GM10266 (cell line): ENCODE results near the gene CPA5.

Experiments
- DNase-seq: peaks from one replicate; pipeline ENCODE4 v3.0.0; 2012; ENCODE audit errors: extremely low spot score
- TF ChIP-seq, protein P1 (sequence below): IDR thresholded peaks from 2 replicates; pipeline ENCODE4 v1.5.1; 2012; ENCODE audit warnings: mild to moderate bottlenecking, low read depth; ENCODE audit not compliant: control insufficient read depth, insufficient read depth; ENCODE audit errors: missing control alignments

CPA5 gene

DNA sequence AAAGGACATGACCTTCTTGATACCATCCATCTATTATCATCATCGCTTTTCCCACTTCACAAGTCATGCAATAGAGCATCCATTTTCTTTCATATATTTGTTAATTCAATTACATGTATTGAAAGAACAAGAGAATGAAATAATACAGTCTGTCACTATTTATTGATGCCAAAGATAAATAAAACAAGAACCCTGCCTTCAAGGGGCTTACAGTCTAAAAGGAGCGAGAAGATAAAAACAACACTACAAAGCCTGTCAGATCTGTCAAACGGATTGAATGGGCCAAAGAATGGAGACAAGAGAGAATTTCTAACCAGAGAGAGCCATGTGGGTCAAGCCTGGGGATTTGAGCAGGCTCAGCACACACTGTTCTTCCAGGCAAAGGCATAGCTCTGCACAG, 15.9 kb downstream of the CPA5 start:
- TF ChIP-seq, protein P1, sequence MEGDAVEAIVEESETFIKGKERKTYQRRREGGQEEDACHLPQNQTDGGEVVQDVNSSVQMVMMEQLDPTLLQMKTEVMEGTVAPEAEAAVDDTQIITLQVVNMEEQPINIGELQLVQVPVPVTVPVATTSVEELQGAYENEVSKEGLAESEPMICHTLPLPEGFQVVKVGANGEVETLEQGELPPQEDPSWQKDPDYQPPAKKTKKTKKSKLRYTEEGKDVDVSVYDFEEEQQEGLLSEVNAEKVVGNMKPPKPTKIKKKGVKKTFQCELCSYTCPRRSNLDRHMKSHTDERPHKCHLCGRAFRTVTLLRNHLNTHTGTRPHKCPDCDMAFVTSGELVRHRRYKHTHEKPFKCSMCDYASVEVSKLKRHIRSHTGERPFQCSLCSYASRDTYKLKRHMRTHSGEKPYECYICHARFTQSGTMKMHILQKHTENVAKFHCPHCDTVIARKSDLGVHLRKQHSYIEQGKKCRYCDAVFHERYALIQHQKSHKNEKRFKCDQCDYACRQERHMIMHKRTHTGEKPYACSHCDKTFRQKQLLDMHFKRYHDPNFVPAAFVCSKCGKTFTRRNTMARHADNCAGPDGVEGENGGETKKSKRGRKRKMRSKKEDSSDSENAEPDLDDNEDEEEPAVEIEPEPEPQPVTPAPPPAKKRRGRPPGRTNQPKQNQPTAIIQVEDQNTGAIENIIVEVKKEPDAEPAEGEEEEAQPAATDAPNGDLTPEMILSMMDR: no peak
- DNase-seq: no peak

- no peak for DNase-seq
- TF ChIP-seq, protein P1: no peak
Measured at GRCh38 chr7:130361681-130362080, 17.1 kb downstream of the CPA5 start.

DNA sequence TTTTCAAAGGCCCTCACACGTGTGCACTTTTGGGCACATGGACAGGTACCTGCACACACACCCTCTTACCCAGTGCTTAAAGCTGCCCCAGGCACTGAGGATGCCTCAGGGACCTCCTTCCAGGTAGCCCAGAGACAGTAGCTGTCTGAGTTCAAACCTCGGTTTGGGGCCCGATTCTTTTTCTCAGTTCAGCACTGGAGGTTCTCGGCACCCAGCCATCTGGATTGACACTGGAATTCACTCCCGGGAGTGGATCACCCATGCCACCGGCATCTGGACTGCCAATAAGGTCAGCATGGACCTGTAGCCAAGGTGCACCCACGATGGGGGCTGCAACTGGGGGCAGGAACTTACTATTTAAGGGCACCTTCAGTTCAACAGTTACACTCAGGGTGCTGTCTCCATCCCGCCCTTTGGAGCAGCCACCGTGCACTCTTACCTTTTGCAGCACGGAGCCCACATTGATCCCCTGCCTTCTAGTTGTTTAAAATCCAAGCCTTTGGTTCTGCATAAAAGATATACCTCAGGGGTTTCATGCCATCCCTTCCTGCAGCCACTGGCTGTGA, 17.7 kb downstream of the CPA5 start:
- TF ChIP-seq, protein P1: no peak
- DNase-seq: no peak

DNA sequence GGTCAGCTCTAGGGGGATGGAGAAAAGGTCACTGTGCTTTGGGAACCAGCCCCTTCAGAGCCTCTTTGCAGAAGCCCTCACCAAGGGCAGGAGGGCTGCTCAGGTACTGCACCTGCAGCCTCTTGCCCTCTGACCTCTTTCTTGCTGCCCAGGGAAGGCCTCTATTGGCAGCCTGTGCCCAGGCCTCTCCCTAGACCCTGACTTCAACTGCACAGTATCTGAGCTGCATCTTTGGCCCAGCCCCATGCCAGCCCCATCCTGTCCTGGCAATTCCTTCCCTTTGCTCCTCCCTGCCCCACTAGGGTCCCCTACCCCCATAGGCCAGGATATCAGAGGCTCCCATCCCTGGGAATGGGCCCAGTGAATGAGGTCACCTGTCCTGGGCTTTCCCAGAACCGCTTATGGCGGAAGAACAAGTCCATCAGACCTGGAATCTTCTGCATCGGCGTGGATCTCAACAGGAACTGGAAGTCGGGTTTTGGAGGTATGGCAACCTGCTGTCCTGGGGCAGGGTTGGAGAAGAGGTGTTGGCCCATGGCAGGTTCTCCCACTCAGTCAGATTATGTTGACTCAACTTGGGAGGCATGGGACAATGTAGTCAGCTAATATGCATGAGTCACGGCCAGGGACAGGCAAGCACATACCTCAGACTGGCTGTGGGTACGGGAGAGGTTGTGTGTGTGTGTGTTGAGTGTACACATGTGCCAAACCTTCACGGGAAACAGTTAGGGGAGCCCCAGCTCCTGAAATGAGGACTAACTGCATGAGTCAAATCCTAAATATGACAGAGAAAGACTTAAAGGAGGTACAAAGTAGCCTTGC, 18.6 kb downstream of the CPA5 start:
- TF ChIP-seq, protein P1: no peak
- peak; percentile 32 for DNase-seq

DNA sequence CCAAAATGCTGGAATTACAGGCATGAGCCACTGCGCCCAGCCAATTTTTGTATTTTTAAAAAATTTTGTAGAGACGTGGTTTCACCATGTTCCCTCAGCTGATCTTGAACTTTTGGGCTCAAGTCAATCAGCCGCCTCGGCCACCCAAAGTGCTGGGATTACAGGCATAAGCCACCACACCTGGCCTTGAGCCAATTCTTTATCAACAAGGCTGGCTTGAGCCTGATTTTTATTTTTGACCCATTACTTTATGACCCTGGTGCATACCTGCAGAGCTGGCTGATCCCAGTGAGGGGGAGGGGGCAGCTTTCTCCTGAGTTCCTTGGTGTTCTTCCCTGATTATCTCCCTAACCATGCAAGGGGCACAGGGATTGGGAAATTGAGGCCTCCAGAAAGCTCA, 19.8 kb downstream of the CPA5 start:
- no peak for DNase-seq

GRCh38 chr7:130365088-130365487, 20.5 kb downstream of the CPA5 start:
- DNase-seq: no peak
- TF ChIP-seq, protein P1: no peak

More for the DNA sequence above, 19.8 kb downstream of the CPA5 start:
- TF ChIP-seq, protein P1: no peak
